Esophagus (tissue), 2 donors: ENCODE data around the gene SLC16A1. TPM values are rescaled to one million over a fixed set of nuclear protein-coding genes. Genes with fewer than 3 reads are reported as not detected.

ENCODE experiments used
- H3K27ac ChIP-seq, 2 donors: one replicate each; pipeline ENCODE4 v1.5.1; 2013; ENCODE audit warnings: low read depth in 2 of 2, mild to moderate bottlenecking in 2 of 2, inconsistent platforms in 1 of 2, low read length in 1 of 2, moderate library complexity in 1 of 2
- H3K27me3 ChIP-seq, 2 donors: one replicate each; pipeline ENCODE4 v1.6.1; 2013; ENCODE audit warnings: low read length in 2 of 2, control low read depth in 1 of 2, mild to moderate bottlenecking in 1 of 2; ENCODE audit not compliant: insufficient read depth in 2 of 2, control insufficient read depth in 1 of 2
- H3K36me3 ChIP-seq, 2 donors: one replicate each; pipeline ENCODE4 v1.6.1; 2013; ENCODE audit warnings: low read length in 1 of 2; ENCODE audit not compliant: control insufficient read depth in 2 of 2, insufficient read depth in 2 of 2
- H3K4me1 ChIP-seq, 2 donors: one replicate each; pipeline ENCODE4 v1.6.1; 2013; ENCODE audit warnings: low read length in 1 of 2; ENCODE audit not compliant: control insufficient read depth in 2 of 2, insufficient read depth in 2 of 2
- H3K4me3 ChIP-seq, 2 donors: one replicate each; pipeline ENCODE4 v1.5.1; 2013; ENCODE audit warnings: low read length in 2 of 2, mild to moderate bottlenecking in 2 of 2, low read depth in 1 of 2, moderate library complexity in 1 of 2
- H3K9me3 ChIP-seq, 2 donors: one replicate each; pipeline ENCODE4 v1.6.1; 2013; ENCODE audit warnings: mild to moderate bottlenecking in 2 of 2, low read depth in 1 of 2, low read length in 1 of 2, moderate library complexity in 1 of 2; ENCODE audit not compliant: control insufficient read depth in 2 of 2, insufficient read depth in 1 of 2
- WGBS, 2 donors: extraction: QIAGEN DNeasy Blood & Tissue Kit; methylation state at CpG; one replicate each; pipeline ENCODE4 v1.1.7; 2013; 5-methylcytosine and 5-hydroxymethylcytosine counted together
- polyA plus RNA-seq, 2 donors: library from polyadenylated mRNA; stranded (reverse); fragments of 200-250 nt; gene quantifications; one replicate each; pipeline ENCODE4 v1.2.3, GENCODE V29; 2013
- donor health status: healthy with polysubstance abuse.
- donor health status: Bipolar disorder and iron deficiency.

The SLC16A1 gene
- polyA plus RNA-seq, 2 donors, result 7.4 to 13.0 TPM

- no peaks in the 10 kb centered on the region for H3K36me3 ChIP-seq
- no peak overlapping the region for H3K4me3 ChIP-seq
- 95 to 100% methylated on average over 2 of the region's 2 CpGs for WGBS, 2 donors
- no peak overlapping the region for H3K27ac ChIP-seq
- H3K4me1 ChIP-seq, result peaks cover 0 to 5% of the 10 kb centered on the region in 2 donors
- no peaks in the 10 kb centered on the region for H3K9me3 ChIP-seq
- no peaks in the 10 kb centered on the region for H3K27me3 ChIP-seq
These were observed 46.1 kb downstream of the SLC16A1 start for GRCh38 chr1:112909847-112910246.

DNA sequence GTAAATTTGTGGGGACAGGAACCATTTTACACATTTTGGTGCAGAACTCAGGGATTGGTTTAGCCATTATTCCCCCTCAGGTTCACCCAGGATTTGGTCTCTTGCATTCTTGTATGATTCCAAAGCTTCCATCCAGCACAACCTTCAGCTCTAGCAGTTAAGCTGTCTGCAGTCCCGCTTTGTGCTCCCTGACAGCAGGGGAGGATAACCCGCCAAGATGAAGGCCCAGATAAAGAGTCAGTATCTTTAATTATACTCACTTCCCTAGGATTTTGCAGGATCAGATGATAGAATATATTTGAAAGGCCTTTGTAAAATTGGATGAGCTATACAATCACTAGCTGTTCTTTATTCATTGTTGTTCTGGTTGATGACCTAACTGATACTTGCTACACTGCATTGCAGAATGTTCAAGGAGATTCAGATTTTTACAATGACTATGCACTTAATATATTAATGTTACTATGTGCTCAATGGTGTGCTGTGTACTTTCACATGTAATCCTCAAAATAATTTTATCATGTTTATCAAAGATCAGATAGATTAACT lies 49.8 kb downstream of the SLC16A1 start:
- Histone ChIP-seq H3K9me3 (no peaks in the 10 kb centered on the region), H3K4me1 (peaks cover 0 to 5% of the 10 kb centered on the region in 2 donors), H3K27me3 (no peaks in the 10 kb centered on the region), H3K27ac (no peak overlapping the region), H3K4me3 (no peak overlapping the region), H3K36me3 (no peaks in the 10 kb centered on the region)
- WGBS, 2 donors, result 80 to 85% methylated on average over 2 of the region's 2 CpGs

DNA sequence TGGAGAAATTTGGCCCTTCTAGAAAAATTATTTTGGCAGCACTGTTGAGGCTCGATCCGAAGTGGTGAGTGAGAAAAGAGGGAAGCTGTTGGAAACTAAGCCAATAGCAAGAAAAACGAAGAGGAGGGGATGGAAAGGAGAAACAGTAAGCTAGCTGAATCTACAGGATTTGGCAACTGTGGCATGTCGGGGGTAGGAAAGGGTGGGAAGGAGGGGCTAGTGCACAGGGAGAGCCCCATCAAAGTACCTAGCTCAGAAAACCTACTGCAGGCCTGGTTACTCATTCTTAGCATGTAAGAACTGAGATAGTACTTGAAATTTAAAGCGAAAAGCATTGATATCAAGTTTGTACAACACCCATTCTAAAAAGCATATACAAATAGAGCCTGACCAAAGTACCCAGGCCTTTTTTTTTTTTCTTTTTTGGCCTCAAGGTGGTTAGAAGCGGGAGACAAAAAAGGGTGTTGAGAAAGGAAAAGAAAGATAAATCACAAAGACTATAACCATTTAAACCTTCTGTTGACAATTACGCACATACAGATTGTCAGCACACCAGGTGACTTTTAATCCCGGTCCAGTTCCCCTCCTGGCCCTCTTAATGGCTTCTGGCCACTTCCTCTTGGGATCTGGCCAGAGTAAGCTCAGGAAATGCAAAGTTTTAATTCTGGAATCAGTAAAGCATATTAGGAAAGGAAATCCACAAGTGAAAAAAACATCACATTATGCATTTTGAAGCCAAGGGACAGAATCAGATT lies 50.4 kb downstream of the SLC16A1 start:
- H3K9me3 ChIP-seq, result no peaks in the 10 kb centered on the region
- H3K36me3 ChIP-seq, result no peaks in the 10 kb centered on the region
- peaks cover 0 to 5% of the 10 kb centered on the region in 2 donors for H3K4me1 ChIP-seq
- H3K27me3 ChIP-seq, result no peaks in the 10 kb centered on the region
- 36 to 48% methylated on average over 8 of the region's 8 CpGs for WGBS, 2 donors
- no peak overlapping the region for H3K27ac ChIP-seq
- H3K4me3 ChIP-seq, result no peak overlapping the region

- Histone ChIP-seq H3K36me3 (no peaks in the 10 kb centered on the region), H3K4me1 (peaks cover 0 to 5% of the 10 kb centered on the region in 2 donors), H3K4me3 (no peak overlapping the region), H3K27me3 (no peaks in the 10 kb centered on the region), H3K27ac (peak overlapping the region in 1 of 2 donors; percentile 16), H3K9me3 (no peaks in the 10 kb centered on the region)
- 68 to 73% methylated on average over 4 of the region's 4 CpGs for WGBS, 2 donors
These were observed 51.1 kb downstream of the SLC16A1 start for GRCh38 chr1:112904831-112905261.

DNA sequence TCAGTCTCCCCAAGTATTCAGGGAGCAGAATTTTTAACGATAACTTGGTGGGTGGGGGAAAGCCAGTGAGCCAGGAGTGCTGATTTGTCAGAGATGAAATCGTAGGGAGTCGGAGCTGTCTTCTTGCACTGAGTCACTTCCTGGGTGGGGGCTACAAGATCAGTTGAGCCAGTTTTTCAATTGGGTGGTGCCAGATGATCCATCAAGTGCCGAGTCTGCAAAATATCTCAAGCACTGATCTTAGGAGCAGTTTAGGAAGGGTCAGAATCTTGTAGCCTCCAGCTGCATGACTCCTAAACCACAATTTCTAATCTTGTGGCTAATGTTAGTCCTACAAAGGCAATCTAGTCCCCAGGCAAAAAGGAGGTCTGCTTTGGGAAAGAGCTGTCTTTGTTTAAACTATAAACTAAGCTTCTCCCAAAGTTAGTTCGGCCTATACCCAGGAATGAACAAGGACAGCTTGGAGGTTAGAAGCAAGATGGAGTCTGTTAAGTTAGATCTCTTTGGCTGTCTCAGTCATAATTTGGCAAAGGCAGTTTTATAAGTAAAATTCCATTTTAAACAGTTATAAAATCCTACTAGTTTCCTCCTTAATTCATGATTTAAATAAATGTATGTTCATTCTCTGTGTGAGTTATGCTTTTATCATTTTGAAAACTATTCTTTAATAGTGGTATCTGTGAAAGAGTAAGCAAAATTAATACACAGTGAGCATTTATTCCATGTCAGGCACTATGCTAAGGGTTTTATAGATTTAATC lies 51.7 kb downstream of the SLC16A1 start:
- WGBS, 2 donors, result 25 to 40% methylated on average over 5 of the region's 5 CpGs

DNA sequence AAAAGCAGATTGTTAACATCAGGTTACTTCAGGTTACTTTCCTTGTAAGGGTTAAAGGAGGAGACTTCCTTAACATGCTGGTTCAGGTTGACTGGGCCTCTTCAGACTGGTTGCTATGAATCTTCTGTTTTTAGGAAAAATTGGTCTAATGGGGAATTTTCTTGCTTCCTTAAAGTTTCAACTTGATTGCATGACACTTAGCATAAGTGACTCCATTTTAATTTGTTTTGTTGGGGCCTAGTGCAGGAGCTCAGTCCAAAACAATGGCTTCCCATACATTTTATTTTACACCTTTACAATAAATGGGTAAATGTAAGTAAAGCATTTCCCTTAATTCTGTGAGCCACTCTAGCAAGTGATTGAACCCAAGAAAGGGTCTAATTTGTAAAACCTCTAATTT lies 53.8 kb downstream of the SLC16A1 start:
- Histone ChIP-seq H3K4me1 (peaks cover 0 to 5% of the 10 kb centered on the region in 2 donors), H3K27me3 (no peaks in the 10 kb centered on the region), H3K9me3 (no peaks in the 10 kb centered on the region), H3K4me3 (no peak overlapping the region), H3K36me3 (no peaks in the 10 kb centered on the region), H3K27ac (no peak overlapping the region)

More for the DNA sequence above, 51.7 kb downstream of the SLC16A1 start:
- H3K36me3 ChIP-seq, result no peaks in the 10 kb centered on the region
- peaks cover 0 to 5% of the 10 kb centered on the region in 2 donors for H3K4me1 ChIP-seq
- H3K27me3 ChIP-seq, result no peaks in the 10 kb centered on the region
- no peaks in the 10 kb centered on the region for H3K9me3 ChIP-seq
- H3K4me3 ChIP-seq, result no peak overlapping the region
- H3K27ac ChIP-seq, result no peak overlapping the region

- Histone ChIP-seq H3K4me1 (peaks cover 0 to 5% of the 10 kb centered on the region in 2 donors), H3K27me3 (no peaks in the 10 kb centered on the region), H3K9me3 (peaks cover 1 to 2% of the 10 kb centered on the region in 2 donors), H3K27ac (no peak overlapping the region), H3K36me3 (no peaks in the 10 kb centered on the region), H3K4me3 (no peak overlapping the region)
- WGBS, 2 donors, result 81 to 89% methylated on average over 2 of the region's 2 CpGs
These were observed 54.6 kb downstream of the SLC16A1 start for GRCh38 chr1:112901387-112901786.

GRCh38 chr1:112896783-112897182 lies 59.2 kb downstream of the SLC16A1 start:
- no peaks in the 10 kb centered on the region for H3K27me3 ChIP-seq
- H3K27ac ChIP-seq, result no peak overlapping the region
- no peaks in the 10 kb centered on the region for H3K4me1 ChIP-seq
- no peaks in the 10 kb centered on the region for H3K36me3 ChIP-seq
- H3K4me3 ChIP-seq, result no peak overlapping the region
- H3K9me3 ChIP-seq, result peaks cover 8 to 14% of the 10 kb centered on the region in 2 donors

GRCh38 chr1:112894561-112895011 lies 61.4 kb downstream of the SLC16A1 start:
- Histone ChIP-seq H3K27ac (no peak overlapping the region), H3K36me3 (no peaks in the 10 kb centered on the region), H3K4me1 (no peaks in the 10 kb centered on the region), H3K4me3 (no peak overlapping the region), H3K27me3 (no peaks in the 10 kb centered on the region), H3K9me3 (peaks cover 8 to 14% of the 10 kb centered on the region in 2 donors)
- WGBS, 2 donors, result 95 to 97% methylated on average over 34 to 35 of the region's 35 CpGs
